Fibroblast of lung (primary cell): ENCODE measurements around the gene RNF25.

Experiments used
- CTCF ChIP-seq, 2 donors: IDR thresholded peaks in 1 of 2; conservative IDR thresholded peaks in 1 of 2; 1 replicate in 1 of 2; 2 replicates in 1 of 2; pipeline ENCODE4 v1.5.1; 2011 to 2012; ENCODE audit warnings: low read length in 2 of 2, control low read depth in 1 of 2, inconsistent platforms in 1 of 2, low read depth in 1 of 2, mild to moderate bottlenecking in 1 of 2
- EZH2 ChIP-seq: IDR thresholded peaks from 2 replicates; pipeline ENCODE4 v1.5.1; 2012; ENCODE audit warnings: low read length, control low read depth, mild to moderate bottlenecking; ENCODE audit errors: missing control alignments

GRCh38 chr2:218694405-218695145 is 22.8 kb upstream of the RNF25 start:
- TF ChIP-seq EZH2 = no peak
- no peak for TF ChIP-seq CTCF (conservative IDR thresholded peaks at IDR 0.05 in 1 of 2, IDR thresholded peaks at IDR 0.05 in 1 of 2; ENCODE audit: low read depth in 1 of 2, low read length in 2 of 2)
